Measurements from ENCODE around the gene FBN3. TPM values are rescaled to one million over a fixed set of nuclear protein-coding genes. Genes with fewer than 3 reads are reported as not detected.

The FBN3 gene
- total RNA-seq, 1 donor from 2014 or later: 0.57 TPM

DNA sequence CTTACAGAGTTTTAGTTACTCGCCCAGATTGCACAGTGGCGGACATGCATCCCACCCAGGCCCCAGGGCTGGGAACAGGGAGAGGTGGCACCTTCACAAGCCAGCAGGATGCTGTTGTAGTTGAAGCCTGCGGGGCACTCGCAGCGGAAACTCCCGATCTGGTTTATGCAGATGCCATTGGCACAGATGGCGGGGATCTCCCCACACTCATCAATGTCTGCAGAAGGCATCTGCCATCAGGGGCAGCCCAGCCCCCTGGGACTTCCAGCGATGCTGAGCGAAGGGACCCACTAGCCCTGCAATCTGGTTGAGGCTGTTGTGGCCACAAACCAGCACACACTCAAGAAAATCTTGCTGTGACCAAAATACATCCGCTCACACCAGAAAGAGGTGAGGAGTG lies 52.2 kb downstream of the FBN3 start:
- Mint-ChIP-seq H3K27me3 (ENCODE audit: low read depth) (peaks cover 9% of the 10 kb centered on the region), H3K9me3 (ENCODE audit: low read depth) (peaks cover 21% of the 10 kb centered on the region), H3K4me3 (ENCODE audit: unreplicated experiment) (no peak overlapping the region), H3K27ac (ENCODE audit: unreplicated experiment) (no peak overlapping the region), H3K36me3 (ENCODE audit: low read depth) (peaks cover 1% of the 10 kb centered on the region), H3K4me1 (ENCODE audit: low read depth) (no peaks in the 10 kb centered on the region)
- TF ChIP-seq, protein P1, sequence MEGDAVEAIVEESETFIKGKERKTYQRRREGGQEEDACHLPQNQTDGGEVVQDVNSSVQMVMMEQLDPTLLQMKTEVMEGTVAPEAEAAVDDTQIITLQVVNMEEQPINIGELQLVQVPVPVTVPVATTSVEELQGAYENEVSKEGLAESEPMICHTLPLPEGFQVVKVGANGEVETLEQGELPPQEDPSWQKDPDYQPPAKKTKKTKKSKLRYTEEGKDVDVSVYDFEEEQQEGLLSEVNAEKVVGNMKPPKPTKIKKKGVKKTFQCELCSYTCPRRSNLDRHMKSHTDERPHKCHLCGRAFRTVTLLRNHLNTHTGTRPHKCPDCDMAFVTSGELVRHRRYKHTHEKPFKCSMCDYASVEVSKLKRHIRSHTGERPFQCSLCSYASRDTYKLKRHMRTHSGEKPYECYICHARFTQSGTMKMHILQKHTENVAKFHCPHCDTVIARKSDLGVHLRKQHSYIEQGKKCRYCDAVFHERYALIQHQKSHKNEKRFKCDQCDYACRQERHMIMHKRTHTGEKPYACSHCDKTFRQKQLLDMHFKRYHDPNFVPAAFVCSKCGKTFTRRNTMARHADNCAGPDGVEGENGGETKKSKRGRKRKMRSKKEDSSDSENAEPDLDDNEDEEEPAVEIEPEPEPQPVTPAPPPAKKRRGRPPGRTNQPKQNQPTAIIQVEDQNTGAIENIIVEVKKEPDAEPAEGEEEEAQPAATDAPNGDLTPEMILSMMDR (IDR thresholded peaks at IDR 0.05): no peak
- DNase-seq (ENCODE audit: low spot score): no peak

DNA sequence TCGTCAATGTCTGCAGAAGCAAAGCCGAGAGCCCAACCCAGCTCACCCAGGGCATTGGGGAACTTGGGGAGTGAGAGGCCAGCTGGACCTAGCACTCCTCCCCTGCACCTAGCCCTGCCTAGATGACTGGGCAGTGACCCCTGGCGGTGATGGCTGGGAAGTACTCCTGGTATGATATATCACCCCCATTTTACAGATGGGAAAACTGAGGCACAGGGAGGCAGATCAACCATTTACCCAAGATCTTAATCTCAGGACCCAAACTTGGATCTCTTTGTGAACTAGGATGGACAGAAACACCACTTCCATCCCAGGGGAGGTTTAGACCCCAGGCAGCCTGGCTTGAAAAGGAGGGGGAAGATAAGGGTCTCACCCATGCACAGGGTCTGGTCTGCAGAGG lies 53.3 kb downstream of the FBN3 start:
- Mint-ChIP-seq H3K27me3 (ENCODE audit: low read depth) (peaks cover 7% of the 10 kb centered on the region), H3K36me3 (ENCODE audit: low read depth) (peaks cover 1% of the 10 kb centered on the region), H3K9me3 (ENCODE audit: low read depth) (peaks cover 24% of the 10 kb centered on the region), H3K27ac (ENCODE audit: unreplicated experiment) (no peak overlapping the region), H3K4me1 (ENCODE audit: low read depth) (no peaks in the 10 kb centered on the region), H3K4me3 (ENCODE audit: unreplicated experiment) (no peak overlapping the region)
- TF ChIP-seq, protein P1 (IDR thresholded peaks at IDR 0.05): no peak
- no peak for DNase-seq (ENCODE audit: low spot score)

DNA sequence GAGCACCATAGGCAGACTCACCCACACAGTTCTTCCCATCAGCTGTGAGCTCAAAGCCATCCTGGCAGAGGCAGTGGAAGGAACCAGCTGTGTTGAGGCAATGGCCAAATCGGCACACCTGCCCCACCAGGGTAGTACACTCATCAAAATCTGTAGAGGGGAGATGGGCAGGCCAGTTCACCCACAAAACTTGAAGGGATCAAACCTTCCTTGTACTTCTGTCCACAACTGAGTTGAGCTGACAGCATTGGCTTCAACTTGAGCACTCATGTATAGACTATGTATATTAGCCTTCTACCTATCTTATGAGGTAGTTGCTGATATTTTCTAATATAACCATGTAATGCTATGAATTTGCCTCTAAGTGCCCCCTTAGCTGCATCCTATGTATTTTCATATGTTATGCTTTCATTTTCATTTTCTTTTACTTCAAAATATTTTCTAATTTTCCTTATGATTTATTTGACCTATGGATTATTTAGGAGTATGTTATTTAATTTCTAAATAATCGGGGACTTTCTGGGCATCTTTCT lies 54.0 kb downstream of the FBN3 start:
- peaks cover 1% of the 10 kb centered on the region for H3K36me3 Mint-ChIP-seq (ENCODE audit: low read depth)
- H3K27me3 Mint-ChIP-seq (ENCODE audit: low read depth): peaks cover 7% of the 10 kb centered on the region

DNA sequence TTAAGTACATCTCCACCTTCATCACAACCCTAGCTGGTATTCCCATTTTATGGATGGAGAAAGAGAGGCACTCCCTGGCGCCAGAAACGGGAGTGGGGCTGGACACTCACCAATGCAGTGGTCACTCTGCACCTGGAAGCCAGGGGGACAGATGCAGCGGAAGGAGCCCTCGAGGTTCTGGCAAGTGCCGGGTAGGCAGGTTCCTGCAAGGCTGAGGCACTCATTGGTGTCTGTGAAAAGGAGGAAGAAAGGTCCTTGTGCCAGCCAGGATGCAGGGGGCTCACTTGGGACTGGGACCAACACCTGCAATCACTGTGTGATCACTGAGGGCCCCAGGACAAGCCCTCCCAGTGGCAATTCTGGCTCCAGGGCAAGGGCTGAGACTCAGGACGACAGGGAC lies 55.1 kb downstream of the FBN3 start:
- DNase-seq (ENCODE audit: low spot score): no peak
- Mint-ChIP-seq H3K27me3 (ENCODE audit: low read depth) (peaks cover 3% of the 10 kb centered on the region), H3K36me3 (ENCODE audit: low read depth) (peaks cover 1% of the 10 kb centered on the region), H3K4me3 (ENCODE audit: unreplicated experiment) (no peak overlapping the region), H3K4me1 (ENCODE audit: low read depth) (no peaks in the 10 kb centered on the region), H3K9me3 (ENCODE audit: low read depth) (peaks cover 24% of the 10 kb centered on the region), H3K27ac (ENCODE audit: unreplicated experiment) (no peak overlapping the region)
- TF ChIP-seq, protein P1 (IDR thresholded peaks at IDR 0.05): no peak

More for the DNA sequence above, 54.0 kb downstream of the FBN3 start:
- no peak for DNase-seq (ENCODE audit: low spot score)
- TF ChIP-seq, protein P1 (IDR thresholded peaks at IDR 0.05): no peak
- Mint-ChIP-seq H3K9me3 (ENCODE audit: low read depth) (peaks cover 24% of the 10 kb centered on the region), H3K4me3 (ENCODE audit: unreplicated experiment) (no peak overlapping the region), H3K4me1 (ENCODE audit: low read depth) (no peaks in the 10 kb centered on the region), H3K27ac (ENCODE audit: unreplicated experiment) (no peak overlapping the region)

DNA sequence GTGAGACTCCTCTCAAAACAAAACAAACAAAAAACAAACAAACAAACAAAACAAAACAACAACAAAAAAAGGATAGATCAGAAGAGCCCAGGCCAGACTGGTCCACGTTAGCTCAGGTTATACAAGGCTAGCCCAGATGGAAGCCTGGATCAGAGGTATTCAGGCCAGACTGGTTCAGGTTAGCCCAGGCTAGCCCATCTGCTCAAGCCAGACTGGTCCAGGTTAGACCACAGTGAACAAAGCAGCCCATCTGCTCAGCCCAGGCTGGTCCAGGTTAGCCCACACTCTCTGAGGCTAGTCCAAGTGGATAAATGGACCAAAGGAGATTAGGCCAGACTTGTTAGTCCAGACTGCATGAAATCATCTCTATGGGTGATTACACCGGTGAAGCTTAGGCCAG lies 55.7 kb downstream of the FBN3 start:
- H3K4me3 Mint-ChIP-seq (ENCODE audit: unreplicated experiment): no peak overlapping the region
- no peak overlapping the region for H3K27ac Mint-ChIP-seq (ENCODE audit: unreplicated experiment)
- TF ChIP-seq, protein P1 (IDR thresholded peaks at IDR 0.05): no peak
- H3K36me3 Mint-ChIP-seq (ENCODE audit: low read depth): peaks cover 1% of the 10 kb centered on the region
- H3K9me3 Mint-ChIP-seq (ENCODE audit: low read depth): peaks cover 24% of the 10 kb centered on the region
- no peak for DNase-seq (ENCODE audit: low spot score)
- no peaks in the 10 kb centered on the region for H3K4me1 Mint-ChIP-seq (ENCODE audit: low read depth)
- H3K27me3 Mint-ChIP-seq (ENCODE audit: low read depth): peaks cover 2% of the 10 kb centered on the region

Measured in chondrocyte (in vitro differentiated cells).